Limb (tissue), 2 donors: ENCODE data around the gene FKBP10.
"Not testable (repeated sequence)": the region's sequence is repeated elsewhere in the genome, so short reads cannot be mapped to it uniquely, and the experiment has no call there.

ENCODE experiments used
- DNase-seq, 2 donors: peaks; one replicate each; pipeline ENCODE4 v3.0.0-alpha.2; 2016; ENCODE audit errors: extremely low spot score in 2 of 2

Gene FKBP10

DNA sequence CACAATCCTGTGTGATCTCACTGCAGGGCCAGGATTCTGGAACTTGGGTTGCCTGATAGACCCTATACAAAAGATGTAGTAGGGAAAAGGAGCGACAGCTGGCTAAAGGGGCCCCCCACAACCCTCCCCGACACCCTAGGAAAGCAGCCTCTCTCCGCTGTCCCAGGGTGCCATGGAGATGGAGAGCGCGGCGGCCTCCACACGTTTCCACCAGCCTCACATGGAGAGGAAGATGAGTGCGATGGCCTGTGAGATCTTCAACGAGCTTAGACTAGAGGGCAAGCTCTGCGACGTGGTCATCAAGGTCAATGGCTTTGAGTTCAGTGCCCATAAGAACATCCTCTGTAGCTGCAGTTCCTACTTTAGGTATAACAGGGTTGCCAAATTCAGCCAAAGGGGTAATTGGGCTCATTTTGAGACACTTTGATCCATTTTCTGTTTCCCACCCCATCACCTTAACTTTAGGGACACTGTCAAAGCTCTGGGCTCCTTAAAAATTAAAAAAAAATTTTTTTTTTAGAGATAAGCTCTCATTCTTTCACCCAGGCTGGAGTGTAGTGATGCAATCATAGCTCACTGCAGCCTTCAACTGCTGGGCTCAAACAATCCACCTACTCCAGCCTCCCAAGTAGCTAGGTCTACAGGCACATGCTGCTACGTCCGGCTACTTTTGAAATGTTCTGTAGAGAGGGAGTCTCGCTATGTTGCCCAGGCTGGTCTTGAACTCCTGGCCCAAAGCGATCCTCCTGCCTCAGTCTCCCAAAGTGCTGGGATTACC lies 25.1 kb downstream of the FKBP10 start, which contains the start of gene KLHL10:
Gene KLHL10, plus strand, starts transcription at position 65 of the 778 bp plus-strand sequence. Its CDS starts 108 bp downstream, at position 173.
- no peak for DNase-seq

DNA sequence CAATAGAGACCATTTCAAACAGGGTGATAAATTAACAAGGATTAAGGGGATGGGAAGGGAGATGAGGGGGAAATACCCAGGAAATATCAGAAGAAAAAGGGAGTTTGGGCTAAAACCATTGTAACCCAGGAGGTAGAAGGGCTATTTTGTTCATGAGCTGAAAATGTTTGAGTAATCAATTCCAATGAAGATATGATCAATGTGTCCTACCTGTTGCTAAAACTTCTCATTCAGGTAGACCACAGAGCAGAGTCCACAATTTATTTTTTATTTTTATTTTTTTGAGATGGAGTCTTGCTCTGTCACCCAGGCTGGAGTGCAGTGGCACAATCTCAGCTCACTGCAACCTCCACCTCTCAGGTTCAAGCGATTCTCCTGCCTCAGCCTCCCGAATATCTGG lies 26.6 kb downstream of the FKBP10 start:
- DNase-seq: not testable (repeated sequence)

DNA sequence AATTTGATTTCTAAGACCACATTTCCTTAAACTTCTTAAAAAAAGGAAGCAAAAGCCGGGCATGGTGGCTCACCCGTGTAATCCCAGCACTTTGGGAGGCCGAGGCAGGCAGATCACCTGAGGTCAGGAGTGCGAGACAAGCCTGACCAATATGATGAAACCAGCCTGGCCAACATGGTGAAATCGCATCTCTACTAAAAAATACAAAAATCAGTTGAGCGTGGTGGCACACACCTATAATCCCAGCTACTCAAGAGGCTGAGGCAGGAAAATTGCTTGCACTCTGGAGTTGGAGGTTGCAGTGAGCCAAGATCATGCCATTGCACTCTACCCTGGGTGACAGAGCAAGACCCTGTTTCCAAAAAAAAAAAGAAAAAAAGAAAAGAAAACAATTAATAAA lies 28.0 kb downstream of the FKBP10 start:
- not testable (repeated sequence) for DNase-seq

DNA sequence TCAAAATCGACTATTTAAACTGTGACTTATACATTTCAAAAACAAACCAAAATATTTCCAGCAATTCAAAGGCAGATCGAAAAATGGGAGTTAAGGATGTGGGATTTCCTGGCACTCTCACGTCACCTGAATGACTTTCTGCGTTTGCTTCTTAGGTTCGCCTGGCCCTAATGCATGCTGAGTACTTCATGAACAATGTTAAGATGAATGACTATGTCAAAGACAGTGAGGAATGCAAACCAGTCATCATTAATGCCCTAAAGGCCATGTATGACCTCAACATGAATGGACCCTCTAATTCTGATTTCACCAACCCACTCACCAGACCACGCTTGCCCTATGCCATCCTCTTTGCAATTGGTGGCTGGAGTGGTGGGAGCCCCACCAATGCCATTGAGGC lies 32.2 kb downstream of the FKBP10 start:
- no peak for DNase-seq

DNA sequence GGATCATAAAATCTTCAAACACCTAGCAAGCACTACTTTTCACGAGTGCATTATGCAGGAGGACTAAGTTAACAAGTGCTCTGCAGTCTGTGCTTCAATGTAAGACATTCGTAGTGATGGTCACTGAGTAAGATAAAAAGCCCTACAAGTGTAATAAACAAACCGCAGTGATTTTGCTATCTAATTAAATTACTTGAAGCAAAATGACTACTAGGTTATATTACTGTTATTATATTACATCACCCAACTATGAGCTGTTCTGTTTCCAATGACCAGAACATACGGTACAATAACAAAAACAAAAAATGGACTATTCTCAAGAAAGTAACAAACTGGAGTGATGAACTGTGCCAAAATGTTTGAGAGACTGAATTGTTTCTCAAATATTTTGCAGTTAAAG lies 36.0 kb downstream of the FKBP10 start:
- no peak for DNase-seq

DNA sequence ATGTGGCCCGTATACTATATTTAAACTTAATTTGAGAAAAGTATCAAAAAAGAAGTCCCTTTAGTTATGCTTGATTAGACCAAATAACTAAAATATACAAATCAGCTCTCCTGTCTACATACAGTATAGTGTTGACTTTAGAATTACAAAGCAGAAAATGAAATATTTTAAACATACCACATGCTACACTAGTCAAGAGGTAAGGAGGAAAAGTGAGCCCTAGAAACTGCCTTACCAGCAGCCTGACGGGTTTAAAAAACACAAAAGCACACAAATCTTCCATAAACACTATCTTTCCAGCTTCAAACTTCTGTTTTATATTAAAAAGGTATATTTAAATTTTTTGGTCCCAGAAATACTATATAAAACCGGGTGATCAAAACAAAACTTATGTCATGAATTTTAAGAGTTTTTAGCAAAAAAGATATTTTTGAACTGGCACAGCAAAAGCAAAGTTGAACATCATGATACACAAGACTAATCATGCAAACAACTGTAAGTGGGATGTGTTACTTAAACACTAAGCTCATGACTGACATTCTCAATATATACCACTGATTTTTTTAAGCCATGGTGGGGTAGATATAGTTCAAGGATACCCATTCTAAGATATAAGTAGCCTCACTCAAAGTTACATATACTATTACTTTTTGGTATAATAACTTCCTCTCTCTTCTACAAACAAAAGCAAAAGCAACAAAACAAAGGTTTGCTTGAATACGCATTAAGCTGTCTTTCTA lies 36.6 kb downstream of the FKBP10 start:
- DNase-seq: no peak

DNA sequence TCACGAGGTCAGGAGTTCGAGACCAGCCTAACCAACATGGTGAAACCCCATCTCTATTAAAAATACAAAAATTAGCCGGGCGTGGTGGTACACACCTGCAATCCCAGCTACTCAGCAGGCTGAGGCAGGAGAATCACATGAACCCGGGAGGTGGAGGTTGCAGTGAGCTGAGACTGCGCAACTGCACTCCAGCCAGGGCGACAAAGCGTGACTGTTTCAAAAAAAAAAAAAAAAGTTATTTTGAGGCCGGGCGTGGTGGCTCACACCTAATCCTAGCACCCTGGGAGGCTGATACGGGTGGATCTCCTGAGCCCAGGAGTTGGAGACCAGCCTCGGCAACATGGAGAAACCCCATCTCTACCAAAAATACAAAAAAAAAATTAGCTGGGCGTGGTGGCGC lies 38.6 kb downstream of the FKBP10 start:
- not testable (repeated sequence) for DNase-seq

DNA sequence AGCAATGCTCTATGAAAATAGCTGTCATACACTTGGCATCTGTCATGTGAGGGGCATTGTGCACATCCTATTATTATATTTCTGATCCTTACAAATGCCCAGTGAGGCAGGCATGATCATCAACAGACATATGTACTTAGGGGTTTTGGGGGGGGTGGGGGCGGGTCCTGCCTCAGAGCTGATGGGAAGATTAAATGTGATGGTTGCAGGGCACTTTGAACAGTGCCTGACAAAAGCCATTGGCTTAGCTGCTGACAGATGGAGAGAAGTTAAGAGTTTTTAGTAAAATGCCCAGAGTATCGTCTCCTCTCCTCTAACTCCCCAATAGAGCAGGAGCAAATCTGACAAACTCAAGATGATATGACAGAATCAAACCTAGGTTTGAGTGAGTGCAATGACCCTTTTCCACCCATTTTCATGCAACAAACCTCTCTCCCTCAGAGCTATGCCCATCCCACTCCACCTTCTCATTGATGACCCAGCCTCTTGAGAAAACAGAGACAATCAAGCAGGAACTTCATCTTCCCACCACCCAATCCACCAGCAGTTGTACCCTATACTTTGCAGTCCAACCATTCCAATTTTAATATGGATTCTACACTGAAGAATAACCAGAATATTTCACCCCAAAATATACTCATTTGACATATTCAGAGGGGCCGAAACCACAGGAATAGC lies 47.6 kb downstream of the FKBP10 start:
- no peak for DNase-seq

DNA sequence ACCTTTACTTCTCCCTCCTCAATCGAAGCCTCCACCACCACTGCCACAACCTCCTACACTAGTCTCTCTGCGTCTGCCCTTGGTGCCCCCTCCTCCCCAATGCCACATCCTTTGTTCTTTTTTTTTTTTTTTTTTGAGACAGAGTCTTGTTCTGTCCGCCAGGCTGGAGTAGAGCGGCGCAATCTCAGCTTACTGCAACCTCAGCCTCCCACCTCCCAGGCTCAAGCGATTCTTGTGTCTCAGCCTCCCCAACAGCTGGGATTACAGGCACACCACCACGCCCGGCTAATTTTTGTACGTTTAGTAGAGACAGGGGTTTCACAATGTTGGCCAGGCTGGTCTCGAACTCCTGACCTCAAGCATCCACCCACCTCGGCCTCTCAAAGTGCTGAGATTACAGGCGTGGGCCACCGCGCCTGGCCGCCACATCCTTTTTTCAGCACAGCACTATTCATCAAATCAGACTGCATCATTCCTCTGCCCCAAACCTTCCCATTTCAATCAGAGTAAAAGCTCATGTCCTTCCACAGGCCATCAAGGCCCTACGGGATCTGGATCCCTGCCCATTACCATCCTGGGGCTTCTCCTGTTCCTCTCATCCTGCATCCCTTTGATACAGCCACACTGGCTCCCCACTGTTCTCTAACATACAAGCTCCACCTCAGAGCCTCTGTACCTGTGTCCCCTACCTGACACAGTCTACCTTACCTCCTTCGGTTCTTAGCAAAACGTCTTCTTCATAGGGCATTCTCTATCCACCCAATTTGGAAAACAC lies 50.5 kb downstream of the FKBP10 start:
- no peak for DNase-seq

DNA sequence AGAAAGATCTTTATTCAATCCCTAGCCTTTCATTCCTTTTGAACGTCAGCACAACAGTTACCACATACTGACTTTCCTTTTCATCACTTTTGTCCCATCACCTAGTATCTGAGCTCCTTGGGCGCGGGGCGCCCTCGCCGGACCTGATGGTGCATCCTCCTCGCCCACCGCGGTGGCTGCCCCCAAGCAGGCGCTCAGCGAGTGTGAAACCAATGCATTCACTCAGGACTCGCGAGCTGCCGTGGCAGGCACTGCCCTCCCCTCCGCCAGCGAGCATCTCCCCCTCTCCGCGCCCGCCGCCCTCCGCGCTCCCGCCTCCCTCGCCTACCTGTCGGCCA lies 51.7 kb downstream of the FKBP10 start:
- DNase-seq: no peak

DNA sequence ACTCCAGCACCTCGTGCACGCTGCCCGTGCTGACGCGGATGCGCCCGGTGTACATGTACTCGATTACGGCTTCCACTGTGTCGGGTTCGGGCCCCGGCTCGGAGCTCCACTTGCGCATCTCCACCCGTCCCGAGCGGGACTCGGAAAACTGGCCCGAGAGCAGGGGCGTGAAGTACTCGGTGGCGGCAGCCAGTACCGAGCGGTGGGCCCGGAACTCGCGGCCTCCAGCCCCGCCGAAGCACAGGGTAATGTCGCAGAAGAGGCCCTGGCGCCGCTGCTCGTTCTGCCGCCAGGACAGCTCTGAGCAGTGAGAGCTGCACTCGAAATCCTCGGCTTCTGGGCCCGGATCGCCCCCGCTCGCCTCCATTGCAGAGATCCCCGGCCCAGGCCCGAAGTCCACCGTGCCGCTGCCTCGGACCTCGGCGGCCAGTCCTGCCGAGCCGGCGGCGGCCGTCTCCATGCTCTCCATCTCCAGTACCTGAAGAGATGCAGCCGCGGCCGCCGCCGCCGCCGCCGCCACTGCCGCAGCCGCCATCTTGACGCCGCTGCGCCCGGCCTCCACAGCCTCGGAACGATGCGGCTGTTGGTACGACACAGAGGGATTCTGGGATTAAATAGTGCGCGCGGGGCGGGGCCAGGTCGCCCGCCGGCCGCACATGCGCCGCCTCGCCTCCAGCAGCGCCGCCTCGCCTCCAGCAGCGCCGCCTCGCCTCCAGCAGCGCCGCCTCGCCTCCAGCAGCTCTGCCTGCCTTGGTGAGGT lies 52.2 kb downstream of the FKBP10 start, which contains the start of gene KLHL11:
Gene KLHL11, minus strand, starts transcription at position 588 of the 760 bp plus-strand sequence. Its CDS starts 53 bp downstream, at position 535.
- DNase-seq: peak; percentile 91 to 93

DNA sequence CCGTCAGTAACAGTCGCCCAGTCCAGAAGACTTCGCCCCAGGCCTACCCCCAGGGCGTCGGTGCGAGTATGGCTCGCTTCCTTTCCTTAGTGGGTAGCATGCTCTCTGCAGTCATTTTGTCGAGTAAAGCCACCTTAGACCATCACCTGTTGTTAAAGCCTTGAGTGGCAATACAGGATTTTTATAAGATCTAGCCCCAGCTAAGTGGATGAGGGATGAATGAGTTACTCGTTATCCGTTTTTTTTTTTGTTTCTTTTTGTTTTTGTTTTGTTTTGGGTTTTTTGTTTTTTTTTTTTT lies 52.7 kb downstream of the FKBP10 start:
- no peak for DNase-seq

DNA sequence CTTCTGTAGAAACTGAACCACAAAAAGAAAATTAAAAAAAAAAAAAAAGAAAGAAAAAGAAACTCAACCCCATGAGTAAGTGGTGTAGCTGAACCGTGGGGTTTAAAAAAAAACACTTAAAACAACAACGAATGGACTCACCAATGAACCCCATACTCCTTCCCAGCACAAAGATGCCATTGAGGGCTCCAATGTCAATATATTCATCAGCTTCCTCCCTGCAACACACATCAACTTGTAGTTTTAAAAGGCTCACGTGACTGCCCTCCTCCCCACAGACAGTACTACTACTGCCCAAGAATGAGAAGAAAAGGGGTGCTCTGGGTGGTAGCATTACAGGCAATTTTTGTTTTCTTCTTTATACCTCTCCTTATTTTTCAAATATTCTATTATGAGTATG lies 55.8 kb downstream of the FKBP10 start:
- DNase-seq: no peak

DNA sequence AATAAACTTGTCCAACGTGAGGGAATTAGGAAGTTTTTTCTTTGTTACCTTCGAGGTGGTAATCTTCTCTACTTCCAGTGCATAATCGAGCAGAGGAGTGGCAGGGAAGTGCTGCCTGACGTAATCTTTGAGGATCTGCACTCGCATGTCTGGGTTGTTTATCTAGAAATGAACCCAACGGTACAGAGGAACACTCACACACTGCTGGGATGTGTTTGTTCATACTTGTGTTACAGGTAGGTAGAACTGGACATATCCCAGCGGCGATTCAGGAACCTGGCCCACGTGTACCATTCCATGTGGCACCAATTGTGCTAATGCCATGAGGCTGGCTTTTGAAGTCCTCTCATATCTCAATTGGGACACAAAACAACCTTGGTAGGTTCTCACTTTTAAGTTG lies 56.6 kb downstream of the FKBP10 start:
- no peak for DNase-seq

DNA sequence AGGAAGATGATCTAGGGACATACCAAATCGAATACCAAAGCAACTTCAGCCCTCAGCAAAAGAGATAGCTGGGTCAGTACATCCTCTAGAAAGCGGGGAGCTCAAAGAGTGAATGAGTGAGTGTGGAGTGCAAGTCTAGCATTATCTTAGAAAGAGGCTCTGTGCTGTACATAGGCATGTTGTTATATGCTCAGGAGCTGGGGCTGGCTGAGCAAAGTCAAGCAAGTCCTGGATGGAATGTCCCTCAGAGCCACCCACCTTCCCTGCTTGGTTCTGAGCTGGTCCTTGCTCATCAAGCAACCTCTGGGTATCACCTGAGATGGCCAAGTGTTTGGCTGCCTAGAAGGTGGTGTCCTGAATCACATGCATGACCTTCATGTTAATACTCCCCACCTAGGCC lies 57.3 kb downstream of the FKBP10 start:
- DNase-seq: no peak

DNA sequence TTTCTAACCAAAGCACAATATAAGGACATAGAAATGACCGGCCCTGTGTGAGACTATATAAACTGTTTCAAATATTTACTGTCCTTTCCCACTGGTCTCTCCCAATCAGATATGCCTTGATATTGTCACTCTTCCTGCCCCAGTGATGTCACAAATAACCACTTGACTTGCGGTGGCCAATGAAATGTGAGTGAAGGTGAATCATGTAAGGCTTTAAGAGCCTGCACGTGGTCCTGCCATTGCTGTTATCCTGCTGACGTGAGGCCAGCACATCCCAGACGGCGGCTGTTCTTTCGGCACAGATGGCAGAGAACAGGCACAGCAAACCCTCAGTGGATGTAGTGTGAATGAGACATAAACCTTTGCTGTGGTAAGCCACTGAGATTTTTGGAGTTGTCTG lies 57.8 kb downstream of the FKBP10 start:
- DNase-seq: no peak

DNA sequence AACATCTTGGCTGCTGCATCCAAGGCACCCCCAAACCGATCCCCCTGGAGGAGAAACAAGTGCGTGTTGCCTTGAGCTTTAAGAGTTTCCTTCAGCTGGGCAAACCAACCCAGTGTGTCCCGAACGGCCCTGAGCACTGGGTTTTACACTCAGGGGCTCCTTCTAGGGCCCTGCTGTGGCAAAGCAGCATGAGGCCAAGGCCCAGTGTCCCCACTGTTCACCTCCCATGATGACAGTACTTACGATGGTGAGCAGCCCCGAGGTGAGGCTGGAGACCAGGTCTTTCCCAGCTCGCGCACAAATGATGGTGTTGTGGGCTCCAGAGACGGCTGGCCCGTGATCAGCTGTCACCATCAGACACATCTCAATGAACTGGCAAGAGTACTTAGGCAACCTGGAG lies 59.0 kb downstream of the FKBP10 start:
- no peak for DNase-seq
